GM10248 (cell line): ENCODE data around the gene VAV2.
"Not testable (repeated sequence)": the region's sequence is repeated elsewhere in the genome, so short reads cannot be mapped to it uniquely, and the experiment has no call there.

ENCODE experiments used
- CTCF ChIA-PET: fragments of 300-600 bp; sonication (Branson Sonifier 250); formaldehyde crosslinking; extraction: SDS; loops from one replicate; lab custom pipeline; 2021; ENCODE audit warnings: antibody characterized with exemption; lab: Yijun Ruan, JAX
- POLR2A ChIA-PET: fragments of 350-650 bp; sonication (Branson Sonifier 250); formaldehyde crosslinking; extraction: SDS; loops from one replicate; lab custom pipeline; 2020; ENCODE audit warnings: antibody characterized with exemption; lab: Yijun Ruan, JAX
- DNase-seq: peaks from one replicate; pipeline ENCODE4 v3.0.0; 2012; ENCODE audit errors: extremely low spot score
- CTCF ChIP-seq: IDR thresholded peaks from 2 replicates; pipeline ENCODE4 v1.5.1; 2012; ENCODE audit warnings: mild to moderate bottlenecking, low read depth; ENCODE audit errors: extremely low read depth, missing control alignments, control extremely low read depth

The VAV2 gene

GRCh38 chr9:133989625-133990365, 2.3 kb downstream of the VAV2 start:
- CTCF ChIA-PET, result interaction anchor here (0.7 to 1.3 kb wide), 3 partner anchors 11 to 196 kb away, joined by 3 to 4 read pairs (median 3); no protein-coding TSS in a partner anchor
- DNase-seq, result no peak
- TF ChIP-seq CTCF, result no peak
- POLR2A ChIA-PET, result interaction anchor here (1.2 kb wide), 1 partner anchor 16 kb away, joined by 3 read pairs; no protein-coding TSS in a partner anchor

- ChIA-PET CTCF (interaction anchor here (0.6 to 1.0 kb wide), 3 partner anchors 27 to 206 kb away, joined by 3 read pairs; no protein-coding TSS in a partner anchor), POLR2A (interaction anchor here (0.6 kb wide), 1 partner anchor 15 kb away, joined by 3 read pairs; no protein-coding TSS in a partner anchor)
- not testable (repeated sequence) for DNase-seq
Measured at GRCh38 chr9:133988771-133989170, 3.4 kb downstream of the VAV2 start.

GRCh38 chr9:133987946-133988665, 4.0 kb downstream of the VAV2 start:
- ChIA-PET POLR2A (no interaction called here), CTCF (interaction anchor here (0.9 to 1.8 kb wide), 3 partner anchors 11 to 194 kb away, joined by 3 read pairs; no protein-coding TSS in a partner anchor)
- TF ChIP-seq CTCF, result no peak
- no peak for DNase-seq

- DNase-seq, result no peak
- TF ChIP-seq CTCF, result no peak
- POLR2A ChIA-PET, result no interaction called here
- CTCF ChIA-PET, result interaction anchor here (1.8 kb wide), 1 partner anchor 10 kb away, joined by 3 read pairs; no protein-coding TSS in a partner anchor
Measured at GRCh38 chr9:133987446-133987788, 4.7 kb downstream of the VAV2 start.

- CTCF ChIA-PET, result interaction anchor here (1.8 kb wide), 1 partner anchor 10 kb away, joined by 3 read pairs; no protein-coding TSS in a partner anchor
- POLR2A ChIA-PET, result no interaction called here
- no peak for DNase-seq
- TF ChIP-seq CTCF, result no peak
Measured at GRCh38 chr9:133986774-133987445, 5.2 kb downstream of the VAV2 start.

GRCh38 chr9:133986061-133986460, 6.1 kb downstream of the VAV2 start:
- no peak for DNase-seq
- POLR2A ChIA-PET, result no interaction called here
- CTCF ChIA-PET, result no interaction called here
- TF ChIP-seq CTCF, result no peak
